ENCODE measurements around the gene SPEM2.
"Not testable (repeated sequence)": the region's sequence is repeated elsewhere in the genome, so short reads cannot be mapped to it uniquely, and the experiment has no call there.

Gene SPEM2

DNA sequence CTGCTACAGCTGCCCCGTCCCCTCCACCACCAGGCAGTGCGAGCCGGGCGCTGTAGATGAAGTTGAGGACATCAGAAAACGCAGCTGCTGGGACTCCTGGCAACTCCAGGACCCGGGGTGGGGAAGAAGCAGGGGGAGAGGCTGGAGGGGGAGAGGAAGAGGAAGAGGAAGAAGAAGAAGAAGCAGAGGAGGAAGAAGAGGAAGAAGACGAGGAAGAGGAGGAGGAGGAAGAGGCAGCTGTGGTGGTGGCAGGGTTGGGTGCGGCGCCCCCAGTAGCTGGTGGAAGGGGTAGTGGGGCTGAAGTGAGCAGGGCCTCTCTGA is 40.9 kb downstream of the SPEM2 start:
- TF ChIP-seq CTCF (IDR thresholded peaks at IDR 0.05; ENCODE audit: low read depth, low read length), result no peak
- no peak for DNase-seq
- no peak overlapping the region for H3K27ac ChIP-seq
- no peak overlapping the region for H3K4me3 ChIP-seq (ENCODE audit: low read depth, low read length)
- H3K27me3 ChIP-seq (ENCODE audit: insufficient read depth, low read depth, severe bottlenecking), result no peaks in the 10 kb centered on the region
- H3K36me3 ChIP-seq, result peaks cover 29% of the 10 kb centered on the region
- no peaks in the 10 kb centered on the region for H3K9me3 ChIP-seq (ENCODE audit: severe bottlenecking)

DNA sequence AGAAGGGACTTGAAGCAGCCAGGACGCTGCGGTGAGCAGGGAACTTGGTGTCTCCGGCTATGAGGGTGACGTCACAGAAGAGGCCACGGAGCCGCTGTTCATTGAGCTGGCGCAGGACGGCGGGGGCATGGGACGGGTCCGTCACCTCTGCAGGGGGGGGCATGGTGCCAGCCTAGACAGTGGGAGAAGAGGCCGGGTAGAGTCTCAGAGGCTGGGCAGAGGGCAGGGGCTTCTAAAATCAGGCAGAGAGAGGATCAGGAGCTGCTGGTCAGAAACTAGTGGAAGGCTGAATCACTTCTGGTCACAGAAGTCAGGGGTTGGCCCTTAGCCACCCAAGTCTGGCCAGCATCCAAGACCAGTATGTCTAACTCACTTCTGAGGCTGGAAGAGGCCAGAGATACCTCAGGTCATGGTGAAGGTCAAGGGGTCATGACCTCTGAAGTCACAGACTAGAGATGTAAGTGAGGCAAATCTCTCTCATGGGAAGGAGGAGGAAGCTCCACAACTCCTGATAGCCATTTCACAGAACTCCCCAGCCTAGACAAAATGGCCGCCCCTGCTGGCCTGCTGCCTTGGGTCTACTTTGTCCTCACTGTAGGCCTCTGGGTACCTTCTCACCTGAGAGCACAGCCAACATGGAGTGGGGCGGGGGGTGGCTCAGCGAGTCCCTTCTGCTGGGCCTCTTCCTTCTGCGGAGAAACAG is 41.4 kb downstream of the SPEM2 start:
- Histone ChIP-seq H3K9me3 (ENCODE audit: severe bottlenecking) (no peaks in the 10 kb centered on the region), H3K27ac (no peak overlapping the region), H3K36me3 (peaks cover 29% of the 10 kb centered on the region), H3K27me3 (ENCODE audit: insufficient read depth, low read depth, severe bottlenecking) (no peaks in the 10 kb centered on the region), H3K4me3 (ENCODE audit: low read depth, low read length) (no peak overlapping the region)
- DNase-seq, result no peak
- no peak for TF ChIP-seq CTCF (IDR thresholded peaks at IDR 0.05; ENCODE audit: low read depth, low read length)

DNA sequence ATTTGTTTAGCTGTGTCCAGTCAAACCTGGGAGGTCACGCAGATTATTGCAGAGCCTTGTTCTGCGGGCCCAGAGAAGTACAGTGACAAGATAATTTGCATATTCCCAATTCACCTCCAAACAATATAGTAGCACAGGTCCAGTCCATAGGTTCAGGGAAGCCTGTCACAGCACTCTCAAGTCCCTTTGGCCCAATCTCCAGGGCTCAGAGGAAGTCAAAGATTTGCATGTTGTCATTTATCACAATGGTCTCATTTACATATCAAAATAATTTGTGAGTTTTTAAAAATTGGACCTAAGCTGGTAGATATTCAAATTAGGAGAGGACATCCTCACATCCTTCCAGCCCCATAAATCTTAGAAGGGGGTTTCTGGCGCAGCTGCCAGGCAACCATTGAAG is 42.1 kb downstream of the SPEM2 start:
- H3K9me3 ChIP-seq (ENCODE audit: severe bottlenecking), result no peaks in the 10 kb centered on the region
- peaks cover 24% of the 10 kb centered on the region for H3K36me3 ChIP-seq
- H3K27me3 ChIP-seq (ENCODE audit: insufficient read depth, low read depth, severe bottlenecking), result no peaks in the 10 kb centered on the region
- H3K27ac ChIP-seq, result no peak overlapping the region
- no peak for DNase-seq
- no peak for TF ChIP-seq CTCF (IDR thresholded peaks at IDR 0.05; ENCODE audit: low read depth, low read length)
- H3K4me3 ChIP-seq (ENCODE audit: low read depth, low read length), result no peak overlapping the region

DNA sequence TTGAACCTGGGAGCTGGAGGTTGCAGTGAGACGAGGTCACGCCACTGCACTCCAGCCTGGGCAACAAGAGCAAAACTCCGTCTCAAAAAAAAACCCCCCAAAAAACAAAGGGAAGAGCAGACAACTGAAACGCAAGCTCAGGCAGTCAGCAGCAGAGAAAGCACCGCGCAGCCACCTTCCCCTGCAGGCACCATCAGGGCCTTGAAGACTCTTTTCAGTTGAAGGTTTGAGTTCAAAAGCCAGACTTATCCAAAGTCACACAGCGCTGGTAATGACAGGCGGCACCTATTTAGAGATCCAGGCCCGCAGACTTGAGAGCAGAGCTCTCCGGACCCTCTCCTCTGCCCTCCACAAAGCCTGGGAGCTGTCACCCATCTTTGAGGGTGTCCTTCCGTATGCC is 42.9 kb downstream of the SPEM2 start:
- Histone ChIP-seq H3K27ac (no peak overlapping the region), H3K36me3 (peaks cover 16% of the 10 kb centered on the region), H3K27me3 (ENCODE audit: insufficient read depth, low read depth, severe bottlenecking) (no peaks in the 10 kb centered on the region), H3K4me3 (ENCODE audit: low read depth, low read length) (no peak overlapping the region), H3K9me3 (ENCODE audit: severe bottlenecking) (no peaks in the 10 kb centered on the region)
- DNase-seq, result no peak
- TF ChIP-seq CTCF (IDR thresholded peaks at IDR 0.05; ENCODE audit: low read depth, low read length), result no peak

- no peak for TF ChIP-seq CTCF (IDR thresholded peaks at IDR 0.05; ENCODE audit: low read depth, low read length)
Measured at GRCh38 chr17:7468804-7469389, 43.5 kb downstream of the SPEM2 start.

DNA sequence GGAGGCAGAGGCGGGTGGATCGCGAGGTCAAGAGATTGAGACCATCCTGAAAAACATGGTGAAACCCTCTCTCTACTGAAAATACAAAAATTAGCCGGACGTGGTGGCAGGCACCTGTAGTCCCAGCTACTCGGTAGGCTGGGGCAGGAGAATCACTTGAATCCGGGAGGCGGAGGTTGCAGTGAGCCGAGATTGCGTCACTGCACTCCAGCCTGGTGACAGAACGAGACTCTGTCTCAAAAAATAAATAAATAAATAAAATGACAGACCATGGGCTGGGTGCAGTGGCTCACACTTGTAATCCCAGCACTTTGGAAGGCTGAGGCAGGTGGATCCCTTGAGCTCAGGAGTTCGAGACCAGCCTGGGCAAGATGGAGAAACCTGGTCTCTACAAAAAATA is 44.4 kb downstream of the SPEM2 start:
- not testable (repeated sequence) for H3K27ac ChIP-seq; H3K4me3 ChIP-seq (ENCODE audit: low read depth, low read length); H3K27me3 ChIP-seq (ENCODE audit: insufficient read depth, low read depth, severe bottlenecking); DNase-seq; H3K9me3 ChIP-seq (ENCODE audit: severe bottlenecking); H3K36me3 ChIP-seq

More at GRCh38 chr17:7468804-7469389, 43.5 kb downstream of the SPEM2 start:
- Histone ChIP-seq H3K9me3 (ENCODE audit: severe bottlenecking) (no peaks in the 10 kb centered on the region), H3K27me3 (ENCODE audit: insufficient read depth, low read depth, severe bottlenecking) (no peaks in the 10 kb centered on the region), H3K36me3 (peaks cover 10% of the 10 kb centered on the region), H3K4me3 (ENCODE audit: low read depth, low read length) (no peak overlapping the region), H3K27ac (no peak overlapping the region)
- DNase-seq, result no peak

- H3K4me3 ChIP-seq (ENCODE audit: low read depth, low read length); H3K27me3 ChIP-seq (ENCODE audit: insufficient read depth, low read depth, severe bottlenecking); H3K9me3 ChIP-seq (ENCODE audit: severe bottlenecking); H3K36me3 ChIP-seq; H3K27ac ChIP-seq; DNase-seq: not testable (repeated sequence)
Measured at GRCh38 chr17:7470457-7470973, 45.1 kb downstream of the SPEM2 start.

Data from WERI-Rb-1 (cell line).